GM12892 (cell line): ENCODE measurements around the gene MRPS18A.
"Not testable (repeated sequence)": the region's sequence is repeated elsewhere in the genome, so short reads cannot be mapped to it uniquely, and the experiment has no call there.

Experiments
- DNase-seq: peaks from one replicate; pipeline ENCODE4 v3.0.0; 2011; ENCODE audit not compliant: insufficient read length
- FAIRE-seq: peaks from 2 replicates; lab custom pipeline; 2011; peaks lifted over from hg19 to GRCh38; lab: Jason Lieb, UNC
- POLR2A ChIP-seq: IDR thresholded peaks from 2 replicates; pipeline ENCODE4 v1.6.1; 2011; ENCODE audit warnings: low read depth, low read length, control low read depth
- POLR2AphosphoS5 ChIP-seq: IDR thresholded peaks from 2 replicates; pipeline ENCODE4 v1.6.1; 2011; ENCODE audit warnings: low read depth, low read length, control low read depth
- TAF1 ChIP-seq: IDR thresholded peaks from 2 replicates; pipeline ENCODE4 v1.6.1; 2011; ENCODE audit warnings: low read depth, mild to moderate bottlenecking, control low read depth, low read length, borderline replicate concordance

MRPS18A gene

GRCh38 chr6:43702534-43703440, 15.2 kb upstream of the MRPS18A start:
- no peak for FAIRE-seq
- DNase-seq: no peak

GRCh38 chr6:43702171-43702533, 14.6 kb upstream of the MRPS18A start:
- TF ChIP-seq POLR2A: no peak
- FAIRE-seq (no peak), DNase-seq (no peak)

More at GRCh38 chr6:43702534-43703440, 15.2 kb upstream of the MRPS18A start:
- no peak for TF ChIP-seq POLR2AphosphoS5
- TF ChIP-seq TAF1: no peak
- TF ChIP-seq POLR2A: no peak

GRCh38 chr6:43700939-43701560, 13.5 kb upstream of the MRPS18A start:
- not testable (repeated sequence) for DNase-seq, FAIRE-seq

GRCh38 chr6:43699564-43700186, 12.1 kb upstream of the MRPS18A start:
- FAIRE-seq: no peak
- no peak for TF ChIP-seq POLR2A
- no peak for TF ChIP-seq POLR2AphosphoS5
- no peak for TF ChIP-seq TAF1

GRCh38 chr6:43698584-43699349, 11.2 kb upstream of the MRPS18A start:
- TF ChIP-seq POLR2A (no peak), TAF1 (no peak), POLR2AphosphoS5 (no peak)
- FAIRE-seq (no peak), DNase-seq (no peak)

More at GRCh38 chr6:43699564-43700186, 12.1 kb upstream of the MRPS18A start:
- no peak for DNase-seq

GRCh38 chr6:43697421-43697820, 9.8 kb upstream of the MRPS18A start:
- TF ChIP-seq POLR2A (no peak), POLR2AphosphoS5 (no peak)
- no peak for FAIRE-seq
- DNase-seq: no peak

- FAIRE-seq (no peak), DNase-seq (no peak)
- no peak for TF ChIP-seq POLR2AphosphoS5
- TF ChIP-seq POLR2A: no peak
- no peak for TF ChIP-seq TAF1
Observed at GRCh38 chr6:43695967-43696291, 8.3 kb upstream of the MRPS18A start.

GRCh38 chr6:43695215-43695966, 7.8 kb upstream of the MRPS18A start:
- DNase-seq (no peak), FAIRE-seq (no peak)
- no peak for TF ChIP-seq POLR2A
- no peak for TF ChIP-seq POLR2AphosphoS5
- TF ChIP-seq TAF1: no peak

GRCh38 chr6:43689421-43689820, 1.8 kb upstream of the MRPS18A start:
- no peak for TF ChIP-seq POLR2A
- TF ChIP-seq TAF1: no peak
- no peak for TF ChIP-seq POLR2AphosphoS5
- DNase-seq: no peak
- FAIRE-seq: no peak

GRCh38 chr6:43687079-43687436, 533 bp downstream of the MRPS18A start:
- no peak for DNase-seq
- TF ChIP-seq POLR2A (no peak), TAF1 (no peak), POLR2AphosphoS5 (no peak)
- FAIRE-seq: no peak

- TF ChIP-seq POLR2AphosphoS5 (no peak), TAF1 (no peak), POLR2A (no peak)
- DNase-seq (no peak), FAIRE-seq (no peak)
Observed at GRCh38 chr6:43683708-43684455, 3.7 kb downstream of the MRPS18A start.
